GM21786 (cell line): ENCODE results near the gene PTGES3.

Experiments used
- ATAC-seq: cut with Tn5 transposase; IDR thresholded peaks from one replicate; pipeline ENCODE4 v1.9.1; 2021; ENCODE audit not compliant: unreplicated experiment

PTGES3 gene

DNA sequence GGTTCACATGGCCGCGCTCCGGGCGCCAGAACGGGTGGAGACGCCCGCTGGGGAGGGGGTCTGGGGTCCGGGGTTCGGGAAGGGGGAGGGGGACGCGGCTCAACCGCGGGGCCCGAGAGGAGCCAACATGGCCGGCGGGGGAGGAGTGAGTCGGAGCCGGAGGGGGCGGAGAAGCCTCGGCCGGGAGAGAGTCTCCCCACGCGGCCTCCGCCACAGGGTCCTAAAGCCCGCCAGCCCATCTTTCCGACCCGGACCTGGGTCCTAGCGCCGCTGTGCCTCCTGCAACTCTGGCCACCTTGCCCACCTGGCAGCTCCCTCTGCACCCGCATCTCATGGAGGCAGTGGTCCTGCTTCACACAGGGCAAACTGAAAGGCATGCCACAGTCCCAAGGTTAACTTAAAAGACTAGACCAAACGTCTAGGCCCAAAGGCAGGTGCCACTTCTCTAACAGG lies 57.9 kb downstream of the PTGES3 start, which contains the start of gene BAZ2A:
BAZ2A (minus strand) TSS at position 147 of the 453 bp plus-strand sequence. CDS start 12,796 bp downstream, outside the sequence.
- peak; percentile 58 for ATAC-seq

DNA sequence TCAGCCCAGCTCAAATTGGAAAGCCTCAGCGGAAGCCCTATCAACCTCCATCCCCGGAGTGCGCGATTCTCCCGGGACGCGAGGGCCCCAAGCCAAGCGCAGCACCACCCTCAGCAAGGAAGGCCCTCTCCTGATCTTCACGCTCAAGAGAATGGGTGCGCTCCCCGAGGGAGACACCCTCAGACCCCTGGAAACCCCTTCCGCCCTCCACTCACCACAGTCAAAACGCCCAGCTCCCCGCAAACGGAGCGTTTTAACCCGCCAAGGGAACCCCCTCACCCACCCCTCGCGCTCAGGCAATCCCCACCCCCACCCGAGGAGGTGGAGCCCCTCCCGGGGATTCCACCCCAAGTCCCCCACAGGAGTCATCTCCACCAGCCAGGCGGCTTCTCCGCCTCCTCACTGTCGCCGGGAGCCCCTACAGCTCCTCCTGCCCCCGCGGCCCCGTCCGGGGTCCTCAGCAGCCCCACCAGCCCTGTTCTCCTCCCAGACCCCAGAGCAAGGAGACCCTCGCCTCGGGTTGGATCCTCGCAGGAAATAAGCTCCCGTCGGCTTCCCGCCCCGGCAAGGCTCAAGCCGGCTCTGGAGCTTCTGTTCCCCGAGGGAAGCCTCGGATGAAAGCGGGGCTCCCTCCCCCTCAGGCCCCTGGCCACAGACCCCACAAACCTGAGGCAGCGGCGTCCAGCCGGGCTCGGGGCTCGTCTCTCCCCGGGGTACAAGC lies 58.5 kb downstream of the PTGES3 start:
- ATAC-seq: no peak

DNA sequence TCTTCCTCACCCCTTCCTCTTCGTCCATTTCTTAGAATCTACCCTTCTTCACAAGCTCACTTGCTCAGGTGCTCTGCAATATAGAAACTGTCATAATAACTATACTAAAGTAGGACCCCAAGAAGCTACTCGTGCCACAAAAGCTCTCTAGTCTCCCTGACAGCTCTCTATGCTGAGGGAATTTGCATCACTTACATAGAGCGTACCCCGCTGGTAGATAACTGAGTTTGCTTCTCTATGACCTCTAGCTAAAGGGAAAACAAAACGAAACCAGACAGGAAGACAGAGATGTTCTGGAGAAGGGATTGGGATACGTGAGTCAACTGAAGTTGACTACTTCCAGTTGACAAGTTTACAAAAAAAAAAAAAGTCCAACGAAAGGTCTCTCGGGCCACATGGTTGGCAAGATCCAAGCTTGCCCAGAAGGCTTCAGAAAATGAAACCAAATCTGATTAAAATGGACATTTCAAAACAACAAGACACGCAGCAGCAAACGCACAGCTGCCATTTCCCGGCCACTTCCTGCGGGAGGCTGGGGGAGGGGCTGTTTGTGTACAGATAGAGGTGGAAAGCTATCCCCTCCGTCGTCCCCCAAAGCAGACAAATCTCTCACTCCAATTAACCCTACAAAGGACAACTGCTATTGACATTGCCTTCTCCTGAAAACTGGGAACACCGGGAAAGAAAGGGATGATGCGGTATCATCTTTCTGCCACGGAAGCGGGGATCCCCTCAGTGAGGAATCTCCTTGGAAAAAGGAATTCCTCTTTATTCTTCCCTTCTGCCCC lies 59.2 kb downstream of the PTGES3 start:
- no peak for ATAC-seq

DNA sequence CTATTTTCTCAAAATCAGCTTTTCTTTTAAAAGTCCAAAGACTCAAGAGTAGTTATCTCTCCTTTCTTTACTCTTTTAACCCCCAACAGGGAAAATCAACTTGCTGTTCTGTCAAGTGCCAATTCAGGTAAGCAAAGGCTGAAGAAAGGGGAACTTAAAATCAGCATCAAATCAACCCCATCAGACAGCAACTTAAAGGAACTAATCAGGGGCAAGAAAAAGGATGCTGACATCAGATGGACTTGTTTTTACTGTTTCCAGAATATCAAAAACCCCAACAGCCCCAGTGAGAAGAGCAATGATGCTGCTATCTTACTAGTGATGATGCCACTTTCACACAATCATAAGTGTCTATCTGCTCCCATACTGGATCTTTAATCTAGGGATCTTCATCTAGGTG lies 61.4 kb downstream of the PTGES3 start:
- no peak for ATAC-seq

DNA sequence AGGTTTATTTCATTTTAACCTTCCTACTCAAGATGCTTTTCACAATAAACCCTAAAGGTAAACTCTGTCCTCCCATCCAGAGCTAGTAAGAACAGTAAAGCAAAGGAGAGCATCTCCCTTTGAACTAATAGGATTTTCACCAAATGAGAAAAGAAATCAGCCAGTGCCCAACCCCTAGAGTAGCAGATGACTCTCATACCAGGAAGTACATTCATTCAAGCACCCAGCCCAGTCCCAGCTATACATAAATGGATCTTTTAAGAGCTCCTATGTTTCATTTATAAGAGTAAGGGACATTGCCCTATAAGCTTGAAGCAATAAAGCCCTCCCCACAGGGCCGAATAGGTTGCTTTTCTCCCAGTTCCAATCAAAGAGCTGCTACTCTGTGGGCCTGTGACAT lies 65.5 kb downstream of the PTGES3 start:
- no peak for ATAC-seq

DNA sequence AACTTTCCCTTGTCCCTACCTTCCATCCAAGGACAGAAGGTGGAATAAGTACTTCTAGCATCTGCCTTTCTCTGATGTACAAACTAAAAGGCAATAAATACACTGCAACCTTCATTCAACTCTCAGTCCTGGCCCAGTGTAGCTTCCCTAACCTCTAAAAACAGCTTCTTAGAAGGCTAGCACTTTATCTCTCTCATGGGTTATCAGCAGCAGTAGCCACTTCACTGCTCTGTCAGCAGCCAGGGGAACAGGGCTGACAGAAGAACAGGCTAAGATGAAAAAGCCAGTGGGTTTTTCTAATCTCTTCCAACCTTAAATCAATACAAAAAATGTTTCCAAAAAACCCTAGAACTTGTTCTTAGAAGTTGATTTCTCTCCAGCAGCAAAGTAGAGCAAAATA lies 71.2 kb downstream of the PTGES3 start:
- no peak for ATAC-seq

DNA sequence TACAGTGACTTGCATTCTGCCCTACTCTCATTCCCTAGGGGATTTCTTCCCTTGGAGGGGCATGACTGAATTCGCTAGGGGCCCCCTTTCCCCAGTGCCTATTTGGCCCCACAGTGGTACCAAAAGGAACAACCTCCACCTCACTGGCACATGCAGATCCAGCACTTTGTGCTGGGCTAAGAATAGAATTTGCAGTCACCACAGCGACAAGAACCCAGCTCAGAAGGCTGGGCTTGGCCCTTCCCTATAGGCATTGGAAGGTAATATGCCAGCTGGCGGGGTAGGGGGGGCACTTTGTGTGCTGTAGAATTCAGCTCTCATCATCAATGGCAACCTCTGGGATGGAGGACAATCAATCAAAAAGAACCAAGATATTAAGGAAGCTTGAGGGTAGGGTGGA lies 71.8 kb downstream of the PTGES3 start:
- ATAC-seq: no peak

DNA sequence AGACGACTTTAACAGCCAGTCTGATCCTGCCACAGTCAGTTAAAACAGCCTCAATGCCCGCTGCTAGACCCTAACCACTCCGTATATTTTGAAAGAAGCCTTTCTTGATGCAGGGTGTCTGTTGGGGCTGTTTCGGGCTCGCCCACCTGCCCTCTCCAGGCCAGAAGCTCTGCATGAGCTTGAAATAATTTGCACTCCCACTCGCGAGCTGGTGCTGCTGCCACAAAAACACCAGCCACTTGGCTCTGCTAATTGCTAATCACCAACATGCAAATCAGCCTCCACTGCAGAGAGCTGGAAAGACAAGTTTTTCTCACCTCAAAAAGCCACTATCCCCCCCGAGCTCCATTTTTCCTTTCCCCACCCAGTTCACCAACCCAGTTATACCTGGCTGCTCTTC lies 73.5 kb downstream of the PTGES3 start:
- no peak for ATAC-seq
